Measurements from ENCODE around the gene SREBF1. TPM values are rescaled to one million over a fixed set of nuclear protein-coding genes. Genes with fewer than 3 reads are reported as not detected.

SREBF1 gene
- total and polyA plus RNA-seq, 2 of the 8 experiments (the other 6 are each of a cell fraction or from before 2014, with no cell fraction given) = 28.6 to 70.8 TPM

- TF ChIP-seq ATF3 (IDR thresholded peaks at IDR 0.05; ENCODE audit: insufficient read depth, low read depth, low read length) (no peak), MAX (IDR thresholded peaks at IDR 0.05) (no peak), CTBP2 (IDR thresholded peaks at IDR 0.05; ENCODE audit: borderline replicate concordance, insufficient read depth, insufficient read length, low read length) (no peak), SIN3A (conservative IDR thresholded peaks at IDR 0.05 in 1 of 2, IDR thresholded peaks at IDR 0.05 in 1 of 2; ENCODE audit: low read depth in 1 of 2, low read length in 2 of 2) (no peak), EGR1 (IDR thresholded peaks at IDR 0.05; ENCODE audit: borderline replicate concordance, low read depth, low read length) (no peak)
Observed at GRCh38 chr17:17872547-17873345, 36.0 kb upstream of the SREBF1 start (continued).
